CD4-positive, alpha-beta T cell treated with Interleukin-4 for 4 hours (primary cell): ENCODE results near the gene HELZ2.

Experiments
- DNase-seq: peaks from one replicate; pipeline ENCODE4 v3.0.0-alpha.2; 2020

The HELZ2 gene

DNA sequence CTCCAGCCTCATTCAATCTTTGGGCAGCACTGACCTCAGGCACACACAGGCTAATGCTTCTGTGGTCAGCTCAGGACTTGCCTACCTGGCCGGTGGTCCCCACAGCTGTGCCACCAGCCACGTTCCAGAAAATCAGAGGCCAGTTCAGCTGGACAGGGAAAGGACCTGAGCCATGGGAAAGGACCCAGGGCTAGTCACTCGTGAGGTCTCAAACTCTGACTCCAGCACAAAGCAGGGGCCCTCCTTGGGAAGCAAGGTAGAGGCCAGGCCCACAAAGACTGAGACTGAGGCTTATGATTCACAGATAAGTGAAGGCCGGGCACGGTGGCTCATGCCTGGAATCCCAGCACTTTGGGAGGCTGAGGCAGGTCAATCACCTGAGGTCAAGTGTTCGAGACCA, 22.4 kb upstream of the HELZ2 start:
- DNase-seq, result no peak

DNA sequence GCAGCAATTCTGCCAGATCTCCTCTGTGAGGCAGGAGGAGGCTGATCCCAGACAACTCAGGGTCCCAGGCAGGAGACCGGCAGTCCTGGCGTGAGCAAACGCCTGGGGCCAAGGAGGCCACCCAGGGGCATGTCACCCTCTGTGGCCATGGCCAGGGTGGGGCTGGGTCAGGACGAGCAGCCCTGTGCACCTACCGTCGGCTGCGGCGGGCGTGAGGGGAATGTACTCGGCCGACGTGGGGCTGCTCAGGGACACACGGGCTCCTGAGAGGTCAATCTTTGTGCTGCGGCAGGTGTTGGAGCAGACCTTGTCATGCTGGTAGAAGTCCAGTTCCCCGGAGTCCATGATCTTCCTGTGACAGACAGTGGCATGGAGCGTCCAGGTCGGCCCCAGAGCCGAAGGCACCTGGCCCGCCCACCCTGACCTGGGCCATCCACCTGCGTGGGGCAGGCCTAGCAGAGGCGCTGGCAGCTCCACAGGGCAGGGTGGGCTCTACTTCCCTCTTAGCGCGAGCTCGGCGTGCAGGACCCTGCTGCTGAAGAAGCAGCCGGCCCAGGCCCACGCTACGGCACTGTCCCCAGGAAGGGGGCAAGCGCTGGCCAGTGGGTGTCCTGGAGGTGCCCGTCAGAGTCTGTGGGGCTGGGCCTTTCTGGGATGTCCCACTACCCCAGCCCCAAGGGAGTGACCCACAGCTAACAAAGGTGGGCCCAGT, 21.5 kb upstream of the HELZ2 start:
- no peak for DNase-seq

- DNase-seq, result no peak
Measured at GRCh38 chr20:63594043-63594561, 20.1 kb upstream of the HELZ2 start.

DNA sequence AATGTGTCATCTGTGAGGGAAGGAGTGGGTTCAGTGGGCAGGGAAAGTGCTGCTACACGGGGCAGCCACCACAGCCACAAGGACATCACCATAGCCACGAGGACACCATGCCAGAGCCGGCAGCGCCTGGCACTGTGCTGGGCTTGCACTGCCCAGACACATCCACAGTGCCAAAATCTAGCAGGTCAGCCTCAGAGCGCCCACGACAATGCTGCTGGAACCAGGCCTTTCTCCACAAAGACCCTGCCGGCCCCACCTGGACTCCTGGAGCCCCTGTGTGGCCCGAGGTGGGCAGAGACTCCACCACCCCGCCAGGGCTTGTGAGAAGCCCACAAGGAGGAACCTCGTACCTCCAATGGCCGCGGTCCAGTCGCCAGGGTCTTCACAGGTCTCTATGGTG, 18.6 kb upstream of the HELZ2 start:
- DNase-seq, result no peak

- DNase-seq, result no peak
Measured at GRCh38 chr20:63591786-63592355, 17.8 kb upstream of the HELZ2 start.

- no peak for DNase-seq
Measured at GRCh38 chr20:63591147-63591533, 17.1 kb upstream of the HELZ2 start.

DNA sequence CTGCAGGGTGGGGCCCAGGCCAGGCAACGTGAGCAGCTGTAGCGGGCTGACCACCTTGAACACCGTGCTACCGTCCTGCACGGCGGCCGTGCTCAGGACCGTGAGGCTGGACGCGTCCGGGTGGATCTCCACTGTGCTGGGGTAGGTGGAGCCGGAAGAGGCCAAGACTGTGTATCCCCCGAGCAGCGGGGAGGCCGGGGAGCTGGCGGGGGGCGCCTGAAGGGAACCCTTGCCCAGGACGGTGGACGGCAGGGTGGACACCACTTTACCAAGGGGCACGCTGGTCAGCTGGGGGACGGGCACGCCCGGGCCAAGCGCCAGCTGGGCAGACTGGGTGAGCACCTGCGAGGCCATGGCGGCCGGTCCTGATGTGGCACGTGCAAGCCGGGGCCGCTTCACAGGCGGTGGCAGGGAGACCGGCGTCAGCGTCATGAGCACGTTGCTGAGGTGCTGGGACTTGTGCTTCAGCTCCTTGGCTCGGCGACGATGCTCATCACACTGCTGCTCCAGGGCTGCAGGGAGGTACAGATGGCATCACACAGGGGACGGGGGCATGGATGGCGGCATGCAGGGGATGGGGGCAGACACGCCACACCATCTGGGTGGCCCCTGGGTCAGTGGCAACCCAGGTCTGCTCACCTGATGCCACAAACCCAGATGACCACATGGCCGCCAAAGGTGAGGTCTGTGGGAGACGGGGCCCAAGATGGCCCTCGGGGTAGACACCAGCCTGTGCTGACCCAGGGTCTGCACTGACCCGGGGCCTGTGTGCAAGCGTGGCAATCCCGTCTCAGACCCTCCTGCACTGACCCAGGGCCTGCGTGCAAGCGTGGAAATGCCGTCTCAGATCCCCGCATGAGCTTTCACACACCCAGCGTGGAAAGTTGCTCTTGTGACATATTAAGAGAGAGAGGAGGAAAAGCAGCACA, 16.4 kb upstream of the HELZ2 start:
- no peak for DNase-seq

DNA sequence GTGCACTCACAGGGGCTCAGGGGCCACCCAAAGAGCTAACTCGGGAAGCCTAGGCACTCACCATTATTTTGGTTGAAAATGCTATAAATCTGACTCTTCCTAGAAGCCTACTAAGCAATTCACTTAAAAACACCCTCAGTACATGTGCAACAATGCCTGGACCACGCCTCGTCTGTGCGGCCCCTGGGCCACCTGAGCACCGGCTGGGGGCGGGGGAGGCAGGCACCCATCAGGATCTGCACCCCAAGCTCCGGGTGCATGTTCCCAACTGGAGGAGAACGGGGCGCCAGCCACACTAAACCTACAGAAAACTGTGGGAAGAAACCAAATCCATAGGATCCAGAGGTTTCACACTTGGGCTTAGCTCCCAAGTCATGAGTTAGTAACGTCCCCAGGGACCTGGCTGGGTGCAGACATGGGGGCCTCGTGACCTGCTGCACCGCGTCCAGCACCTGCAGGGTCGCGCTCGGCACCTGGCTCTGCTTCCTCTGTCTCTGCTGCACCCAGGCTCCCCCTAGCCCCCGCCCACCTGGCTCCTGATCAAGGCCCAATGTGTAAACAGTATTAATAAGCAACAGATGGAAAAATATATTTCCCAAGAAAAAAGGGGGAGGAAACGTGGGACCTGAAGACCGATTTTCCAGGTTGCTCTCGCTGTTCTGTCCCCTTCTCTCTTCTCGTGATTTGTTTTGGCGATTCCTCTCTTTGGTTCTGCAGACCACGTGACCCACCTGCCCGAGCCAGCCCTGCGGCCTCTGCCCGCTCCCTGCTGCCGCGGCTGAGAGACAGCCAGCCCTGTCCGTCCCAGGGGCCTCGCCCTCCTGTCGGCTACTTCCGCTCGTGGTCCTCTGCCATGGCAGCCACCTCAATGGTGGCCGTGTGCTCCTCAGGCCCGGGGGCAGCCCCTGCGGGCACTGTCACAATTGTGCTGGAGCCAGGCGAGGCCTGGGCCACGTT, 15.5 kb upstream of the HELZ2 start:
- no peak for DNase-seq

DNA sequence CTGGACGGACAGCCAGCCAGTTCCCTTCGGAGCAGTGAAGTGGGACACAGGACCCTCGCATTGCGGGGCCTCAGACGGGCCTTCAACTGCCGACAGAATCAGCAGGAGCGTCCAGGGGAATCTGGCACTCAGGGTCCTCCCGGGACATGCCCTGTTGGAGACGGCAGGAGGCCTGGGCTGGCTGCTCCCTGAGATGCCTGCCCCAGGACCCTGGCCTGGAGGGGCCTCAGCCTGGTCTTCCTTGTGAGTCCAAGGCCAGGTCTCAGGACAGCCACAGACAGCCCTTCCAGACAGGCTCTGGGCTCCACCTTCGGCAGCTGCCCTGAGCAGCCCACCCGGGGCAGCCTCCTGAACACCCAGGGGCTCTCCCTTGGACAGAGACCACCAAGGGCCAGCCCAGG, 14.6 kb upstream of the HELZ2 start:
- DNase-seq, result no peak

GRCh38 chr20:63587776-63588591, 13.9 kb upstream of the HELZ2 start:
- no peak for DNase-seq

DNA sequence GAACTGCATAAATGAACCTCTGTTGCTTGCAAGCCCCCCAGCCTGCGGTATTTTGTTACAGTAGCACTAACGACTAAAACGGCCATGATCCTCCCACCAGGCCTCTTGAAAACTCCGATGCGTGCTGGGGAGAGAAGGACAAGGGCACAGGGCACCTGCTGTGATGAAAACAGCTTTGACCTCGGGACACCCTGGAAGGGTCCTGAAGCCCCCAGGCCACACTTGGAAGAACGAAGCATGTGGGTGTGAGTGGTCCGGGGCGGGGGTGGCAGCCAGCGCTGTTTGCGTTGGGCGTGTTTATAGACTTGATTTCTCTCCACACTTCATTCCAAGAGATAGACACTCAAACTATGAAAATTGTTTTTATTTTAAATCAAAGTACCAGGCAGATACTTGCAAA, 13.2 kb upstream of the HELZ2 start:
- DNase-seq, result no peak

- no peak for DNase-seq
Measured at GRCh38 chr20:63586797-63587196, 12.8 kb upstream of the HELZ2 start.

GRCh38 chr20:63585616-63586565, 11.9 kb upstream of the HELZ2 start:
- DNase-seq, result no peak

DNA sequence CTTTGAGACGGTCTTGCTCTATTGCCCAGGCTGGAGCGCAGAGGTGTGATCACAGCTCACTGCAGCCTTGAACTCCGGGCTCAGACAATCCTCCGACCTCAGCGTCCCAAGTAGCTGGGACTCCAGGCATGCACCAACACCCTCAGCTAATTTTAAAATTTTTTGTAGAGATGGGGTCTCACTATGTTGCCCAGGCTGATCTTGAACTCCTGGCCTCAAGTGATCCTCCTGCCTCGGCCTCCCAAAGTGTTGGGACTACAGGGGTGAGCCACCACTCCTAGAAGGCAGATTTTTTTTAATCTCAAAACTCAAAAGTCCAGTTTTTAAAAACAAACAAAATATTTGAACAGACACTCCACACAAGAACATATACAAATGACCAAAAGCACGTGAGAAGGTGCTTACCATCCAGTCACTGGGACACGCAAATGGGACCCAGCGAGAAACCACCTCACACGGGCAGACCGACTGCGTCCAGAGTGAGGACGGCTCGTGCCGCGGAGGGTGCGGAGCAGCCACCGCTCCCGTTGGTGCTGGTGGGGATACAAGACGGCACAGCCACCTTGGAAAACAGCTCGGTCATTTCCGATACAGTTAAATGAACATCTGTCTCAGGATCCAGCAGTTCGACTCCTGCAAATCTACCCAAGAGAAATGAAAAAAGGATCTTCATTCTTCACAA, 8.5 kb upstream of the HELZ2 start:
- DNase-seq, result no peak

DNA sequence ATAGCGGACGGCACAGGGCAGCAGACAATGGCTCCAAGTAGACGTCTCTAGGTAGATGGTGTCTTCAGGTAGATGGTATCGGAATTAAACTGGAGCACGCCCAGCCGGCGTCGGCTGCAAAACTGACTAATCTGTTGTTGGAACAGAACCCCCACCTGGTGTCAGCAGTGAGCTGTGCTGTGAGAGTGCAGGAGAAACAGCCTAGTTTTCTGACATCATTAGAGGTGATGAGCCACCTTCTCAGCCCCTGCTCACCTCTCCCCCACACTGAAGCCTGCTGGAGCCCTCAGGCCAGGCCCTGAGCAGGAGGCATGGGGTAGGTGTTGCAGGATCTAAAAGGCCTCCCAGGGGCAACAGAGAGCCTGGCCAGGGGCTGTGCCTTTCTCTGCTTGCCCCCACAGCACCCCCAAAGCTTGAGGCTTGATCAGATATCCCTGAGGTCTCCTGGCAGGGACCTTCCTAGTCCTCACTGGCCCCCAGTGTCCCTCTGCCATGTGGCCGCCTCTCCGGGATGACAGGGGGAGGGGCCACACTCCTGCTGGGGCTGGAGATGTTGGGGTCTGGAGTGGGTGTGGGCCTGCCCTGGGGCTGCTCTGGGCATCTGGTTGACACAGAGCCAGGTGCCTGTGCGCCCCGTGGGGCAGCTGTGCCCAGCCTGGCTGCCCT, 6.9 kb upstream of the HELZ2 start:
- peak; percentile 80 for DNase-seq

GRCh38 chr20:63579017-63579694, 5.1 kb upstream of the HELZ2 start:
- DNase-seq, result no peak

DNA sequence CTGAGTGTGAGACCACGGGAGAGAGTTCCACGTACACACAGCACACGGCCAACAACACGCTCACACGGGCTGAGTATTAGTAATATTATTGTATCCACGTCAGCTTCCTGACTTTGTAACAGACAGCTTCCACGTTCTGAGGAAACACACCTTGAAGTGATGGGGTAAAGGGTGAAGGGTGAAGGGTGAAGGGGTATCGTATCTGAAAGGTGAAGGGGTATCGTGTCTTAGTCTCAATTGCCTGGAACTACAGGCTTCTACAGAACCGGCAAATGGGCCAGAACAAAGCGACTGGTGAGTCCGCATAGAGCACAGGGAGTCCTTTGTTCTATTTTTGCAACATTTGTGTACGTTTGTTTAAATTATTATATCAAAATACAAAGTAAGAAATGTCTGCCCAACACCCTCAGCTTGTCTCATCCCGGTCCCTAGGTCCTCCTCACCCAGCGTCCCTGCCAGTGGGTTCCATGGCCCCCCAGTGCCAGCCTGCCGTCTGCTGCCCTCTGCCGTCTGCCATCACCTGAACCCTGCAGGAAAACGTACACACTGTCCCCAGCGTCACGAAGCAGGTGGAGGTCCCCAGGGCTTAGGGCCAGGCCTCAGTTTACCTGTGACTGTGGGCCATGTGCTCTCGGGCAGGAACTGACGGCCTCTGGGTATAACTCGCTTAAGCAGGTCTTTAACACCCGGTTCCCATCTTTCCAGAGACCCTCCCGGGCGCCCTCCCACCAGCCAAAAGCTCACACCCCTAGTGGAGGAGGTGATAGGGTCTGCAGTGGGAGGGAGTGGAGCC, 4.4 kb upstream of the HELZ2 start:
- DNase-seq, result no peak
